Measurements from ENCODE around the gene KLF5.

GRCh38 chr13:73096638-73097037 is 37.8 kb downstream of the KLF5 start:
- TF ChIP-seq, protein P1, sequence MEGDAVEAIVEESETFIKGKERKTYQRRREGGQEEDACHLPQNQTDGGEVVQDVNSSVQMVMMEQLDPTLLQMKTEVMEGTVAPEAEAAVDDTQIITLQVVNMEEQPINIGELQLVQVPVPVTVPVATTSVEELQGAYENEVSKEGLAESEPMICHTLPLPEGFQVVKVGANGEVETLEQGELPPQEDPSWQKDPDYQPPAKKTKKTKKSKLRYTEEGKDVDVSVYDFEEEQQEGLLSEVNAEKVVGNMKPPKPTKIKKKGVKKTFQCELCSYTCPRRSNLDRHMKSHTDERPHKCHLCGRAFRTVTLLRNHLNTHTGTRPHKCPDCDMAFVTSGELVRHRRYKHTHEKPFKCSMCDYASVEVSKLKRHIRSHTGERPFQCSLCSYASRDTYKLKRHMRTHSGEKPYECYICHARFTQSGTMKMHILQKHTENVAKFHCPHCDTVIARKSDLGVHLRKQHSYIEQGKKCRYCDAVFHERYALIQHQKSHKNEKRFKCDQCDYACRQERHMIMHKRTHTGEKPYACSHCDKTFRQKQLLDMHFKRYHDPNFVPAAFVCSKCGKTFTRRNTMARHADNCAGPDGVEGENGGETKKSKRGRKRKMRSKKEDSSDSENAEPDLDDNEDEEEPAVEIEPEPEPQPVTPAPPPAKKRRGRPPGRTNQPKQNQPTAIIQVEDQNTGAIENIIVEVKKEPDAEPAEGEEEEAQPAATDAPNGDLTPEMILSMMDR (IDR thresholded peaks at IDR 0.05; ENCODE audit: low read depth, low read length): no peak
- no peak for TF ChIP-seq POLR2A (IDR thresholded peaks at IDR 0.05; ENCODE audit: extremely low read depth, insufficient read length)
- TF ChIP-seq MYC (IDR thresholded peaks at IDR 0.05; ENCODE audit: low read depth, low read length): no peak
- TF ChIP-seq, protein P2, sequence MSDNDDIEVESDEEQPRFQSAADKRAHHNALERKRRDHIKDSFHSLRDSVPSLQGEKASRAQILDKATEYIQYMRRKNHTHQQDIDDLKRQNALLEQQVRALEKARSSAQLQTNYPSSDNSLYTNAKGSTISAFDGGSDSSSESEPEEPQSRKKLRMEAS (IDR thresholded peaks at IDR 0.05; ENCODE audit: low read depth, low read length): no peak

All from NB4 (cell line).